ENCODE data around the gene GAS7.

GAS7 gene

GRCh38 chr17:9979463-9979995 lies 218.9 kb downstream of the GAS7 start:
- no peaks in the 10 kb centered on the region for H3K36me3 ChIP-seq (replicated peaks)
- in situ Hi-C loops (cut with HindIII; ENCODE audit: low pct_ligation_motif_present, low sequenced_read_pairs): no loop called here
- no peak for DNase-seq
- no peak overlapping the region for H3K4me3 ChIP-seq (ENCODE audit: low read depth, low read length)
- H3K27ac ChIP-seq: no peak overlapping the region
- no peaks in the 10 kb centered on the region for H3K27me3 ChIP-seq (replicated peaks)
- TF ChIP-seq CTCF (IDR thresholded peaks at IDR 0.05; ENCODE audit: low read depth, low read length, missing control alignments): no peak

GRCh38 chr17:9977180-9977575 lies 221.2 kb downstream of the GAS7 start:
- Histone ChIP-seq H3K27ac (no peak overlapping the region), H3K27me3 (replicated peaks) (no peaks in the 10 kb centered on the region), H3K4me3 (ENCODE audit: low read depth, low read length) (no peak overlapping the region), H3K36me3 (replicated peaks) (no peaks in the 10 kb centered on the region)
- TF ChIP-seq CTCF (IDR thresholded peaks at IDR 0.05; ENCODE audit: low read depth, low read length, missing control alignments): no peak
- in situ Hi-C loops (cut with HindIII; ENCODE audit: low pct_ligation_motif_present, low sequenced_read_pairs): no loop called here
- no peak for DNase-seq

DNA sequence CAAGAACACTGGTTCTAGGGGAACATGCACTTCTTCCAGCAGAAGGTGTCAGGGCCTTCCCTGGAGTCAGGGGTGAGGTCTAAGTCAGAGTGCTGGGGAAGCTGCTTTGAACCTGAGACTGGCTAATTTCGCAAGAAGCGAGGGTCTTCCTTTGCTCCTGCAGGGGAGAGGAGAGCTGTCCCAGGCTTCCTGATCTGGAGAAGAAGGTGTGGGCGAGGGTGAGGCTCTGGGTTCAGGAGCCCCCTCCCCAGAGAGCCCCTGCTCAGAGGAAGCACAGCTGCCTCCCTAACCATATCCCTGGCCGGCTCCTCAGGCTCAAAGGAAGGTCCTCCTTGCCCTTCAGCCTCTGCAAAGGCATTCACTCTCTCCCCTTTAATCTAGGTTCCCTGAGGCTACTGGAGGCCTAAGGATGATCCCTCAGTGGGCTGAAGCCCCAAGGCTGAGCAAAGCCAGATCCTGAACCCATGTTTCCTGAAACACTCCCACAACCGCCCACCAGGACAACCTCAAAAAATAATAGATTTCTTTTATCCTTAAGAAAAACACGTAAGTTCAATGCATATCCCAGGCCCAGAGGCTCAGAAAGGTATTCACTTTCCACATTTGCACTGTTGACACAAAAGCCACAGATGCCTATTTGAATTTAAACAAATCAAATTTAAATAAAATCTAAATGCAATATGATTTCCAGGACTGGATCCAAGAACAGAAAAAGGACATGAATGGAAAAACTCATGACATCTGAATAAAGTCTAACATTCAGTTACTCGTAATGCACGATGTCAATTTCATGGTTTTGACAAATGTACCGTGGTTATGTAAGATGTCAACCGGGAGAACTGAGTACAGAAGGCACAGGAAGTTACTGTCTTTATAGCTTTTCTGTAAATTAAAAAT lies 221.9 kb downstream of the GAS7 start:
- in situ Hi-C loops (cut with HindIII; ENCODE audit: low pct_ligation_motif_present, low sequenced_read_pairs): no loop called here

GRCh38 chr17:9974448-9975381 lies 223.7 kb downstream of the GAS7 start:
- Histone ChIP-seq H3K4me3 (ENCODE audit: low read depth, low read length) (no peak overlapping the region), H3K36me3 (replicated peaks) (no peaks in the 10 kb centered on the region), H3K27ac (no peak overlapping the region), H3K27me3 (replicated peaks) (no peaks in the 10 kb centered on the region)
- no peak for TF ChIP-seq CTCF (IDR thresholded peaks at IDR 0.05; ENCODE audit: low read depth, low read length, missing control alignments)
- DNase-seq: no peak
- in situ Hi-C loops (cut with HindIII; ENCODE audit: low pct_ligation_motif_present, low sequenced_read_pairs): no loop called here

More for the DNA sequence above, 221.9 kb downstream of the GAS7 start:
- no peak overlapping the region for H3K4me3 ChIP-seq (ENCODE audit: low read depth, low read length)
- no peak for DNase-seq
- H3K27me3 ChIP-seq (replicated peaks): no peaks in the 10 kb centered on the region
- H3K27ac ChIP-seq: no peak overlapping the region
- no peaks in the 10 kb centered on the region for H3K36me3 ChIP-seq (replicated peaks)
- peak; percentile 1 for TF ChIP-seq CTCF (IDR thresholded peaks at IDR 0.05; ENCODE audit: low read depth, low read length, missing control alignments)

- Histone ChIP-seq H3K27me3 (replicated peaks) (no peaks in the 10 kb centered on the region), H3K36me3 (replicated peaks) (no peaks in the 10 kb centered on the region), H3K27ac (no peak overlapping the region), H3K4me3 (ENCODE audit: low read depth, low read length) (no peak overlapping the region)
- DNase-seq: no peak
- TF ChIP-seq CTCF (IDR thresholded peaks at IDR 0.05; ENCODE audit: low read depth, low read length, missing control alignments): no peak
- in situ Hi-C loops (cut with HindIII; ENCODE audit: low pct_ligation_motif_present, low sequenced_read_pairs): no loop called here
Measured at GRCh38 chr17:9973669-9974447, 224.5 kb downstream of the GAS7 start.

Data from brain microvascular endothelial cell (primary cell).